ENCODE measurements around the gene B3GALT5.

DNA sequence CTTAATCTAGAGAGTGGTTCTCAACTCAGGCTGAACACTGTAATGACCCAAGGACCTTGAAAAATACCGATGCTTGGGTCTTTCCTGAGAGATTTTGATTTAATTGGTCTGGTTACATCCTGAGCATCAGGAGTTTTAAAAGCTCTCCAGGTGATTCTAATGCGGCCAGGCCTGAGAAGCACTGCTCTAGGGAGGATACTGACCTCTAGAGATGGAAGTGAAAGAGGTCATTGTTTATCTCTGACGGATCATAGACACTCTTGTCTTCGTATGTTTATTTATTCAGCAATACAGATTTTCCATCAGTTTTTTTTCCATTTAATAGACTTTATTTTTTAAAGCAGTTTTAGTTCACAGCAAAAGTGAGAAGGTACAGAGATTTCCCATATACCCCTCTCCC is 77.7 kb downstream of the B3GALT5 start:
- TF ChIP-seq, protein P1, sequence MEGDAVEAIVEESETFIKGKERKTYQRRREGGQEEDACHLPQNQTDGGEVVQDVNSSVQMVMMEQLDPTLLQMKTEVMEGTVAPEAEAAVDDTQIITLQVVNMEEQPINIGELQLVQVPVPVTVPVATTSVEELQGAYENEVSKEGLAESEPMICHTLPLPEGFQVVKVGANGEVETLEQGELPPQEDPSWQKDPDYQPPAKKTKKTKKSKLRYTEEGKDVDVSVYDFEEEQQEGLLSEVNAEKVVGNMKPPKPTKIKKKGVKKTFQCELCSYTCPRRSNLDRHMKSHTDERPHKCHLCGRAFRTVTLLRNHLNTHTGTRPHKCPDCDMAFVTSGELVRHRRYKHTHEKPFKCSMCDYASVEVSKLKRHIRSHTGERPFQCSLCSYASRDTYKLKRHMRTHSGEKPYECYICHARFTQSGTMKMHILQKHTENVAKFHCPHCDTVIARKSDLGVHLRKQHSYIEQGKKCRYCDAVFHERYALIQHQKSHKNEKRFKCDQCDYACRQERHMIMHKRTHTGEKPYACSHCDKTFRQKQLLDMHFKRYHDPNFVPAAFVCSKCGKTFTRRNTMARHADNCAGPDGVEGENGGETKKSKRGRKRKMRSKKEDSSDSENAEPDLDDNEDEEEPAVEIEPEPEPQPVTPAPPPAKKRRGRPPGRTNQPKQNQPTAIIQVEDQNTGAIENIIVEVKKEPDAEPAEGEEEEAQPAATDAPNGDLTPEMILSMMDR (IDR thresholded peaks at IDR 0.05), result no peak
- no peak for TF ChIP-seq EZH2 (IDR thresholded peaks at IDR 0.05; ENCODE audit: borderline replicate concordance, insufficient read depth, low read depth, low read length, poor library complexity, severe bottlenecking)

All from B cell (primary cell).